Lung (tissue), 12 donors: ENCODE results near the gene GLP2R. TPM values are rescaled to one million over a fixed set of nuclear protein-coding genes. Genes with fewer than 3 reads are reported as not detected.

Experiments used
- ATAC-seq: fragments of 200-7000 bp; cut with Tn5 transposase; one replicate; pipeline ENCODE4 v1.9.1; 2020; ENCODE audit warnings: moderate number of reproducible peaks; ENCODE audit not compliant: insufficient read depth, low FRiP score
- DNase-seq, 3 donors: peaks; one replicate each; pipeline ENCODE4 v3.0.0-alpha.2; 2013 to 2017
- H3K27ac ChIP-seq, 2 donors: one replicate each; pipeline ENCODE4 v1.5.1; 2013; ENCODE audit warnings: mild to moderate bottlenecking in 2 of 2, moderate library complexity in 2 of 2, control low read depth in 1 of 2, inconsistent platforms in 1 of 2, low read depth in 1 of 2, low read length in 1 of 2
- H3K27me3 ChIP-seq, 3 donors: one replicate each; pipeline ENCODE4 v1.5.1; 2013; ENCODE audit warnings: low read length in 2 of 3; ENCODE audit not compliant: control insufficient read depth in 3 of 3, insufficient read depth in 3 of 3
- H3K36me3 ChIP-seq, 4 donors: one replicate each; pipeline ENCODE4 v1.5.1; 2013; ENCODE audit warnings: low read length in 4 of 4, mild to moderate bottlenecking in 1 of 4, moderate library complexity in 1 of 4; ENCODE audit not compliant: control insufficient read depth in 4 of 4, insufficient read depth in 4 of 4
- H3K4me1 ChIP-seq, 5 donors: one replicate each; pipeline ENCODE4 v1.5.1; 2013; ENCODE audit warnings: low read length in 5 of 5, mild to moderate bottlenecking in 2 of 5, moderate library complexity in 1 of 5; ENCODE audit not compliant: control insufficient read depth in 5 of 5, insufficient read depth in 5 of 5
- H3K4me3 ChIP-seq: one replicate; pipeline ENCODE4 v1.5.1; 2013; ENCODE audit warnings: mild to moderate bottlenecking, control low read depth, moderate library complexity
- H3K9ac ChIP-seq, 2 donors: one replicate each; pipeline ENCODE4 v1.5.1; 2013; ENCODE audit warnings: low read length in 2 of 2, control low read depth in 1 of 2; ENCODE audit not compliant: insufficient read depth in 1 of 2
- H3K9me3 ChIP-seq, 4 donors: one replicate each; pipeline ENCODE4 v1.5.1; 2013; ENCODE audit warnings: low read length in 3 of 4, mild to moderate bottlenecking in 1 of 4, moderate library complexity in 1 of 4; ENCODE audit not compliant: control insufficient read depth in 4 of 4, insufficient read depth in 3 of 4
- CTCF ChIP-seq: IDR thresholded peaks from 2 replicates; pipeline ENCODE4 v1.5.1; 2012; ENCODE audit warnings: mild to moderate bottlenecking; ENCODE audit errors: control extremely low read depth, extremely low read depth
- WGBS, 2 donors: extraction: QIAGEN DNeasy Blood & Tissue Kit; methylation state at CpG; one replicate each; pipeline ENCODE4 v1.1.7; 2013; 5-methylcytosine and 5-hydroxymethylcytosine counted together
- polyA plus RNA-seq, 2 donors: library from polyadenylated mRNA; stranded (reverse); fragments of 200-250 nt; gene quantifications; one replicate each; pipeline ENCODE4 v1.2.1, GENCODE V29; 2013
- total RNA-seq, 2 donors: library from RNA; depleted of rRNA in 1 of 2; stranded (reverse); fragments of >200 nt in 1 of 2; gene quantifications; one replicate each; pipeline ENCODE4 v1.2.1, GENCODE V29; 2014 to 2021
- donor health status: control.
- donor health status: control.
- donor health status: Bipolar disorder and iron deficiency.
- donor health status: healthy.
- donor health status: DM: yes; HTN: yes; CAD: no.

GLP2R gene
- total and polyA plus RNA-seq, 4 donors, result 0.11 to 1.6 (median 0.54) TPM

- no peak for ATAC-seq
- H3K36me3 ChIP-seq, result no peaks in the 10 kb centered on the region
Observed at GRCh38 chr17:9798008-9798407, 27.7 kb upstream of the GLP2R start.

GRCh38 chr17:9798724-9799123, 27.0 kb upstream of the GLP2R start:
- Histone ChIP-seq H3K36me3 (no peaks in the 10 kb centered on the region), H3K4me3 (no peak overlapping the region), H3K9me3 (no peaks in the 10 kb centered on the region), H3K9ac (no peak overlapping the region), H3K27ac (no peak overlapping the region), H3K4me1 (no peaks in the 10 kb centered on the region), H3K27me3 (no peaks in the 10 kb centered on the region)
- TF ChIP-seq CTCF, result no peak
- DNase-seq (no peak), ATAC-seq (no peak)
- WGBS, 2 donors, result 79 to 90% methylated on average over 7 of the region's 7 CpGs

More at GRCh38 chr17:9798008-9798407, 27.7 kb upstream of the GLP2R start:
- DNase-seq, result no peak
- no peak for TF ChIP-seq CTCF
- Histone ChIP-seq H3K9ac (no peak overlapping the region), H3K4me3 (no peak overlapping the region), H3K9me3 (no peaks in the 10 kb centered on the region), H3K27ac (no peak overlapping the region), H3K4me1 (no peaks in the 10 kb centered on the region), H3K27me3 (no peaks in the 10 kb centered on the region)
- WGBS, 2 donors, result 72 to 79% methylated on average over 3 of the region's 3 CpGs

- no peak for ATAC-seq
- H3K27ac ChIP-seq, result no peak overlapping the region
- WGBS, 2 donors, result 42 to 63% methylated on average over 2 of the region's 2 CpGs
Observed at GRCh38 chr17:9801505-9801904, 24.2 kb upstream of the GLP2R start.

More at GRCh38 chr17:9801505-9801904, 24.2 kb upstream of the GLP2R start:
- no peak for TF ChIP-seq CTCF
- no peak for DNase-seq
- Histone ChIP-seq H3K27me3 (no peaks in the 10 kb centered on the region), H3K9ac (no peak overlapping the region), H3K4me3 (no peak overlapping the region), H3K4me1 (no peaks in the 10 kb centered on the region), H3K9me3 (peaks cover 0 to 6% (median 2%) of the 10 kb centered on the region in 4 donors), H3K36me3 (no peaks in the 10 kb centered on the region)
